ENCODE results near the gene FOXO1.

FOXO1 gene

DNA sequence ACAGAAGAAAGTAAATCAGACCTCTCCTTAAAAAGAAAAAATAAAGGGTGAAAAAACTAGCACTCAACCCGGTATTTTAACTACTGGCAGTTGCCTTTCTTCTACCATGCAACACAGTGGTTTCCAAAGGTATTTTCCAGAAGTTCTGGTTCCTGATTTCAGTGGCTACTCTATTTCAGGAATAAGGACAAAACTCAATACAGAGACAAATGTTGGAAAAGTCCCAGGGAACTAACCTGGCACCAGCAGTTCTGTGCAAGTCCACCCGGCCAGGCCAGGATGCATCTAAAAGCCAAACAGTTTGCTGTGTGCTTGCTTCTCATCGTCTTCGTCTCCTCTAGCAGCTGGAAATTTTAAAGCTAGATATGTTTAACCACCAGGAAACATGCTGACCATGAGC, 52.5 kb downstream of the FOXO1 start:
- DNase-seq (ENCODE audit: extremely low read depth, low read depth): no peak
- TF ChIP-seq, protein P1, sequence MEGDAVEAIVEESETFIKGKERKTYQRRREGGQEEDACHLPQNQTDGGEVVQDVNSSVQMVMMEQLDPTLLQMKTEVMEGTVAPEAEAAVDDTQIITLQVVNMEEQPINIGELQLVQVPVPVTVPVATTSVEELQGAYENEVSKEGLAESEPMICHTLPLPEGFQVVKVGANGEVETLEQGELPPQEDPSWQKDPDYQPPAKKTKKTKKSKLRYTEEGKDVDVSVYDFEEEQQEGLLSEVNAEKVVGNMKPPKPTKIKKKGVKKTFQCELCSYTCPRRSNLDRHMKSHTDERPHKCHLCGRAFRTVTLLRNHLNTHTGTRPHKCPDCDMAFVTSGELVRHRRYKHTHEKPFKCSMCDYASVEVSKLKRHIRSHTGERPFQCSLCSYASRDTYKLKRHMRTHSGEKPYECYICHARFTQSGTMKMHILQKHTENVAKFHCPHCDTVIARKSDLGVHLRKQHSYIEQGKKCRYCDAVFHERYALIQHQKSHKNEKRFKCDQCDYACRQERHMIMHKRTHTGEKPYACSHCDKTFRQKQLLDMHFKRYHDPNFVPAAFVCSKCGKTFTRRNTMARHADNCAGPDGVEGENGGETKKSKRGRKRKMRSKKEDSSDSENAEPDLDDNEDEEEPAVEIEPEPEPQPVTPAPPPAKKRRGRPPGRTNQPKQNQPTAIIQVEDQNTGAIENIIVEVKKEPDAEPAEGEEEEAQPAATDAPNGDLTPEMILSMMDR (IDR thresholded peaks at IDR 0.05; ENCODE audit: low read depth, low read length): no peak

DNA sequence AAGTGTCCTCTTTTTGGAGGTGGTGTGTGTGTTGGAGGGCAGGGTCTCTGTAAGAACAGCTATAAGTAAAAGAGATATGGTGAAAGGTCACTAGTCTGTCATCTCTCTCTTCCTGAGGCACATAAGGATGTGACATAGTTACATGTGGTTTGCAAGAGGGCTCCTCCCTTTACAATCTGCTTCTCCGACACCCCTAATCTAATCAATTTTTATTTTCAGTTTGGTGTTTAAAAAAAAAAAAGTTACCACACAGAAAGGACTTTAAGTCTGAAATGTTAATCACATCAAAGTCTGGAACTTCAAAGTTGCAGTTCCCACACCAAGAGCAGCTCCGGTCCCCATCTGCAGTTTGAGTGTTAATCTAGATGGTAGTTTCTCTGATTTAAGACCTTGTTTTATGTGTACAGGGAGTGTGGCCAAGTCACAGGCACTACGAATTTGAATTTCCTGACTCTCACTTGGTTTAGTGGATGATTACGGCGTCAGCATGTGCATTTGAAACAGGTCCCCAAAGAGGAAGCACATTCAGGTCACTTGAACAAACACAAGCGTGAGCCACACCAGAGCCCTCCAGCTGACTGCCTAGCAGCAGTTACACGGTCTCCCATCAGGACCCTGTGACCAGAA, 53.1 kb downstream of the FOXO1 start:
- TF ChIP-seq, protein P1 (IDR thresholded peaks at IDR 0.05; ENCODE audit: low read depth, low read length): no peak
- no peak for DNase-seq (ENCODE audit: extremely low read depth, low read depth)

DNA sequence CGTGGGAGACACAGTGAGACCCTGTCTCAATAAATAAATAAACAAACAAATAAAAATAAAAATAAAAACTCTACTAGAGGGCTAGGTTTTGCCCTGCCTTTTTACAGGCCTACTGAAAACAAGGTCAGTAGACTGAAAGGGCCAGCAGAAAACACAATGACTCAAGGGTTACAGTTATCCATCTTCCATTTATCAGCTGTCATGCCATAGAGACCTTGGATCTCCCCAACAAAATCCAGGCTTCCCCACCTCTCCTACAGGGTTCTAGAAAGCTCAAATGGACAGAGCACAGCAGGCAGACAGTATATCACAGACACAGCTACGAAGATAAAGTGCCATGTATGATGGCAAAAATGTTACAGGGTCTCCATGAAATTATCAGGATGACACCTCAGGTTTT, 54.4 kb downstream of the FOXO1 start:
- TF ChIP-seq, protein P1 (IDR thresholded peaks at IDR 0.05; ENCODE audit: low read depth, low read length): no peak
- DNase-seq (ENCODE audit: extremely low read depth, low read depth): no peak

DNA sequence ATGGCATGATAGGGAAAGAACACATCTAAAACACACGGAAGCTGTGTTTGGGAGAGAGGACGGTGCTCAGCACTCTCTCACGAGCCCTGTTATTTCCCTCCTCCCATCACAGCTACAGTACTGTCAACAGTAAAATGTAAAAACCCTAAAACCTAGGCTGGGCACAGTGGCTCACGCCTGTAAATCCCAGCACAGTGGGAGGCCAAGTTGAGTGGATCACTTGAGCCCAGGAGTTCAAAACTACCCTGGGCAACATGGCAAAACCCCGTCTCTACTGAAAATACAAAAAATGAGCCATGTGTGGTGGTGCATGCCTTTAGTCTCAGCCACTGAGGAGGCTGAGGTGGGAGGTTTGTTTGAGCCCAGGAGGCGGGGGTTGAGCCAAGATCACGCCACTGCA, 54.8 kb downstream of the FOXO1 start:
- TF ChIP-seq, protein P1 (IDR thresholded peaks at IDR 0.05; ENCODE audit: low read depth, low read length): no peak
- DNase-seq (ENCODE audit: extremely low read depth, low read depth): no peak

DNA sequence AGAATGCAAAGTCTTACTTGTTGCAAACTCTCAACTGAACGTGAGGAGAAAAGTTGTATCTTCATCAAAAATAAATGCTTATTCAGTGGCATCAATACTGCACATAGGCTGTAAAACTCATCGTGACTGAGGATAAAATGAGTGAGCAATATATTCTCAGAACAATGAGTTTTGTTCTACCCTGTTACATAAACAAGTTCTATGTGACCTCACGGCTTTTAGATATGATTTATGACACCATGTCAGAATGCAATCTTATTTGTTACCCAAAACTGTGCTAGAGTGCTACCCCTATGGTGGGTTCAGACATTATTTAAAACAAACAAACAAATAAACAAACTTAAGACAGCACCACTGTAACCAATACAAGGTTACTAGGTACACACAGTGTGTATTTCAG, 55.4 kb downstream of the FOXO1 start:
- no peak for DNase-seq (ENCODE audit: extremely low read depth, low read depth)
- TF ChIP-seq, protein P1 (IDR thresholded peaks at IDR 0.05; ENCODE audit: low read depth, low read length): no peak

DNA sequence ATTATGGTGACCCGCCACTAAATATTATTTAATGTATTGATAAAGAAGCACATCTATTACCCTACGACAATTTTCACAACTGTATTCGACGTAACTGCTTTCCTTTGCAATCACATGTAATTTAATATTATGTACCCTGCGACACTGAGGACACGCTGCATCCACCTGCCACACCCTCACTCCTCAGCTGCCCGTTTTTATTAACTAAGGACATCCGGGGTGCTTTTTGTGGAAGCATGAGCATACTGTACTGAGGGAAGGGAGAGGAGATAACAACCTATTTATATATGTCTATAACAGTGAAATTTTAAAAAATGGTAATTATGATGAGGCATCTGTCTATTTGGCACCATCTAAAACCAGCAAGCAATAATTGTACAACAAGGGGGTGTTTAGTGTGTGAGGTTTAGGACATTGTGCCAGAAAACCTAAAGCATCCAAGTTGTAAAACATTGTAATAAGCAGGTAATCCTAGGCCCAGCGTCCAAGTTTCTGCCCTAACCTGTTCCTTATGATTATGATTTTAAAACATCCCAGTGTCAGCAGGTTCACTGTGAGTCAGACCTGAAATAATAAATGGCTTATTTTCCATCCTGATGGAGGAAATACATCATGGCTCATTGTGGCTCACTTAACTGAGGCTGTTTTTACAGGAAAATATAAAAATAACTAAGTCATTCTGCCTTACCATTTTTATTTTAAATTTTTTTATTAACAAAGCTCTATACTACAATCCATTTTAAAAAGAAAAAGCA, 56.3 kb downstream of the FOXO1 start:
- DNase-seq (ENCODE audit: extremely low read depth, low read depth): no peak
- TF ChIP-seq, protein P1 (IDR thresholded peaks at IDR 0.05; ENCODE audit: low read depth, low read length): no peak

DNA sequence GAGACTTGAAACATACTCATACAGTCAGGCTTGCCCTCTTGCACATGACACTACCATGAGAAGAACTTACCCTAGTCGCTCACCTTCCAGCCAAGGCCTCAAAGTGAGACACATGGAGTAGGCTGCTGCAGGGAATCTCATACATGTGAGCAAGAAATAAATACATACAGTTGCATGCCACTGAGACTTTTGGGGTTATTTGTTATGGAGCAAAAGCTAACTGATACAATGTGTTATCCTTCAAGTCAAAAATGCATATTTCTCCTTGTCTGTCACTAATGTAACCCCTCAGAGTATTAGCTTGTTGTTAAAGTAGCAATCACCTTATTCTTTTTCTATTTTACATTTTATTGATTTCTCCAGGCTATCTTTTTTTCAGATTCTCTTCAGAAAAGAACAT, 58.1 kb downstream of the FOXO1 start:
- TF ChIP-seq, protein P1 (IDR thresholded peaks at IDR 0.05; ENCODE audit: low read depth, low read length): no peak
- DNase-seq (ENCODE audit: extremely low read depth, low read depth): no peak

All from AG09319 (cell line).